GM19193 (cell line): ENCODE results near the gene PIGH.

ENCODE experiments used
- POLR2A ChIP-seq: IDR thresholded peaks from 4 replicates; pipeline ENCODE4 v1.6.1; 2011; ENCODE audit not compliant: insufficient read depth, insufficient read length; ENCODE audit errors: extremely low read depth

PIGH gene

GRCh38 chr14:67599698-67600561, at the start of gene PIGH:
Gene PIGH, minus strand, starts transcription at chr14:67600268. Its CDS starts 65 bp downstream, at chr14:67600203.
- TF ChIP-seq POLR2A: peak; percentile 77

- TF ChIP-seq POLR2A: no peak
Measured at GRCh38 chr14:67646131-67646530, 46.1 kb upstream of the PIGH start.

- no peak for TF ChIP-seq POLR2A
Measured at GRCh38 chr14:67645414-67645813, 45.3 kb upstream of the PIGH start.

GRCh38 chr14:67644428-67644827, 44.4 kb upstream of the PIGH start:
- no peak for TF ChIP-seq POLR2A

- no peak for TF ChIP-seq POLR2A
Measured at GRCh38 chr14:67643713-67644112, 43.6 kb upstream of the PIGH start.

GRCh38 chr14:67641902-67642749, 42.1 kb upstream of the PIGH start:
- no peak for TF ChIP-seq POLR2A

- no peak for TF ChIP-seq POLR2A
Measured at GRCh38 chr14:67641480-67641879, 41.4 kb upstream of the PIGH start.

- no peak for TF ChIP-seq POLR2A
Measured at GRCh38 chr14:67638642-67639041, 38.6 kb upstream of the PIGH start.

- no peak for TF ChIP-seq POLR2A
Measured at GRCh38 chr14:67636361-67636919, 36.4 kb upstream of the PIGH start.

GRCh38 chr14:67633451-67634147, 33.5 kb upstream of the PIGH start:
- no peak for TF ChIP-seq POLR2A

- no peak for TF ChIP-seq POLR2A
Measured at GRCh38 chr14:67630938-67631337, 30.9 kb upstream of the PIGH start.

GRCh38 chr14:67630186-67630585, 30.1 kb upstream of the PIGH start:
- no peak for TF ChIP-seq POLR2A

GRCh38 chr14:67627519-67627918, 27.5 kb upstream of the PIGH start:
- no peak for TF ChIP-seq POLR2A

GRCh38 chr14:67623114-67623513, 23.0 kb upstream of the PIGH start:
- TF ChIP-seq POLR2A: no peak

- no peak for TF ChIP-seq POLR2A
Measured at GRCh38 chr14:67622675-67623074, 22.6 kb upstream of the PIGH start.
